Lower leg skin (tissue), 3 donors: ENCODE measurements around the gene AKR1C1.

ENCODE experiments used
- CTCF ChIP-seq, 3 donors: fragments of 450-650 bp; IDR thresholded peaks; one replicate each; pipeline ENCODE4 v1.5.1; 2016; ENCODE audit warnings: antibody characterized with exemption in 3 of 3, mild to moderate bottlenecking in 3 of 3, moderate library complexity in 2 of 3
- POLR2A ChIP-seq, 2 donors: fragments of 450-650 bp; IDR thresholded peaks; one replicate each; pipeline ENCODE4 v1.6.1; 2016 to 2017; ENCODE audit warnings: antibody characterized with exemption in 2 of 2, mild to moderate bottlenecking in 1 of 2, moderate library complexity in 1 of 2

- TF ChIP-seq CTCF (IDR thresholded peaks at IDR 0.05) (no peak), POLR2A (IDR thresholded peaks at IDR 0.05) (no peak)
Observed at GRCh38 chr10:4943821-4944220, 19.4 kb upstream of the AKR1C1 start.
